Chondrocyte (in vitro differentiated cells): ENCODE results near the gene HPCA. TPM values are rescaled to one million over a fixed set of nuclear protein-coding genes. Genes with fewer than 3 reads are reported as not detected.

Experiments
- DNase-seq: peaks from one replicate; pipeline ENCODE4 v3.0.0; 2021; ENCODE audit warnings: mixed read lengths, low spot score
- H3K27ac Mint-ChIP-seq: one replicate; pipeline ENCODE4 v1.8.0; 2021; ENCODE audit warnings: mild to moderate bottlenecking, moderate library complexity, mixed read lengths; ENCODE audit not compliant: unreplicated experiment
- H3K27me3 Mint-ChIP-seq: 2 replicates; pipeline ENCODE4 v1.8.0; 2021; ENCODE audit warnings: low read depth, mixed read lengths
- H3K36me3 Mint-ChIP-seq: 2 replicates; pipeline ENCODE4 v1.8.0; 2021; ENCODE audit warnings: low read depth, mixed read lengths
- H3K4me1 Mint-ChIP-seq: 2 replicates; pipeline ENCODE4 v1.8.0; 2021; ENCODE audit warnings: low read depth, mild to moderate bottlenecking, mixed read lengths
- H3K4me3 Mint-ChIP-seq: one replicate; pipeline ENCODE4 v1.8.0; 2021; ENCODE audit warnings: mild to moderate bottlenecking, moderate library complexity, mixed read lengths; ENCODE audit not compliant: unreplicated experiment
- H3K9me3 Mint-ChIP-seq: 2 replicates; pipeline ENCODE4 v1.8.0; 2021; ENCODE audit warnings: low read depth, mixed read lengths
- CTCF ChIP-seq: fragments of 200-600 bp; sonication (generic); IDR thresholded peaks from 2 replicates; pipeline ENCODE4 v1.5.0; 2021; ENCODE audit warnings: antibody characterized with exemption, mild to moderate bottlenecking, moderate library complexity
- total RNA-seq: library from RNA; stranded (reverse); gene quantifications from 3 replicates; pipeline ENCODE4 v1.2.1, GENCODE V29; 2021

Gene HPCA
- total RNA-seq, 1 donor from 2014 or later: not detected

- H3K9me3 Mint-ChIP-seq: no peaks in the 10 kb centered on the region
- no peak overlapping the region for H3K4me3 Mint-ChIP-seq
- H3K4me1 Mint-ChIP-seq: peaks cover 22% of the 10 kb centered on the region
- no peak for TF ChIP-seq CTCF
- H3K27me3 Mint-ChIP-seq: peaks cover 14% of the 10 kb centered on the region
- H3K27ac Mint-ChIP-seq: no peak overlapping the region
- no peak for DNase-seq
- no peaks in the 10 kb centered on the region for H3K36me3 Mint-ChIP-seq
These were observed 34.5 kb downstream of the HPCA start for GRCh38 chr1:32920833-32921232.

- H3K27ac Mint-ChIP-seq: no peak overlapping the region
- H3K4me3 Mint-ChIP-seq: no peak overlapping the region
- H3K9me3 Mint-ChIP-seq: no peaks in the 10 kb centered on the region
- H3K4me1 Mint-ChIP-seq: peaks cover 17% of the 10 kb centered on the region
- no peaks in the 10 kb centered on the region for H3K36me3 Mint-ChIP-seq
- peaks cover 15% of the 10 kb centered on the region for H3K27me3 Mint-ChIP-seq
- TF ChIP-seq CTCF: no peak
- DNase-seq: no peak
These were observed 38.6 kb downstream of the HPCA start for GRCh38 chr1:32924881-32925344.

- no peak for DNase-seq
- Mint-ChIP-seq H3K9me3 (no peaks in the 10 kb centered on the region), H3K27ac (no peak overlapping the region), H3K27me3 (peaks cover 15% of the 10 kb centered on the region), H3K36me3 (no peaks in the 10 kb centered on the region), H3K4me3 (no peak overlapping the region), H3K4me1 (peaks cover 13% of the 10 kb centered on the region)
- no peak for TF ChIP-seq CTCF
These were observed 39.3 kb downstream of the HPCA start for GRCh38 chr1:32925403-32926162.

GRCh38 chr1:32926562-32926961 lies 40.3 kb downstream of the HPCA start:
- Mint-ChIP-seq H3K4me1 (peaks cover 13% of the 10 kb centered on the region), H3K27ac (no peak overlapping the region), H3K9me3 (no peaks in the 10 kb centered on the region), H3K4me3 (no peak overlapping the region), H3K36me3 (no peaks in the 10 kb centered on the region), H3K27me3 (peaks cover 15% of the 10 kb centered on the region)
- no peak for TF ChIP-seq CTCF
- DNase-seq: no peak

- Mint-ChIP-seq H3K36me3 (no peaks in the 10 kb centered on the region), H3K4me1 (peaks cover 13% of the 10 kb centered on the region)
These were observed 41.1 kb downstream of the HPCA start for GRCh38 chr1:32927441-32927840.

More at GRCh38 chr1:32927441-32927840, 41.1 kb downstream of the HPCA start:
- Mint-ChIP-seq H3K27me3 (peaks cover 15% of the 10 kb centered on the region), H3K4me3 (no peak overlapping the region), H3K9me3 (no peaks in the 10 kb centered on the region), H3K27ac (no peak overlapping the region)
- DNase-seq: no peak
- TF ChIP-seq CTCF: no peak
